Upper lobe of left lung (tissue), 4 donors: ENCODE measurements around the gene PCCA.

Experiments used
- EP300 ChIP-seq, 4 donors: sonication (generic); formaldehyde crosslinking; IDR thresholded peaks; one replicate each; pipeline ENCODE4 v1.5.1; 2017; ENCODE audit warnings: antibody characterized with exemption in 4 of 4, control low read depth in 2 of 4
- POLR2A ChIP-seq, 4 donors: fragments of 450-650 bp; IDR thresholded peaks; one replicate each; pipeline ENCODE4 v1.5.1; 2016 to 2017; ENCODE audit warnings: antibody characterized with exemption in 4 of 4, mild to moderate bottlenecking in 2 of 4
- POLR2AphosphoS5 ChIP-seq, 2 donors: sonication (generic); formaldehyde crosslinking; IDR thresholded peaks; one replicate each; pipeline ENCODE4 v1.5.1; 2017; ENCODE audit warnings: antibody characterized with exemption in 2 of 2
- TF ChIP-seq, protein P1 (sequence below), 6 experiments: fragments of 450-650 bp in 4 of 6; fragments of 200-600 bp in 2 of 6; sonication (generic) in 2 of 6; IDR thresholded peaks; one replicate each; pipeline ENCODE4 v1.5.1; 2016 to 2019; ENCODE audit warnings: antibody characterized with exemption in 6 of 6

DNA sequence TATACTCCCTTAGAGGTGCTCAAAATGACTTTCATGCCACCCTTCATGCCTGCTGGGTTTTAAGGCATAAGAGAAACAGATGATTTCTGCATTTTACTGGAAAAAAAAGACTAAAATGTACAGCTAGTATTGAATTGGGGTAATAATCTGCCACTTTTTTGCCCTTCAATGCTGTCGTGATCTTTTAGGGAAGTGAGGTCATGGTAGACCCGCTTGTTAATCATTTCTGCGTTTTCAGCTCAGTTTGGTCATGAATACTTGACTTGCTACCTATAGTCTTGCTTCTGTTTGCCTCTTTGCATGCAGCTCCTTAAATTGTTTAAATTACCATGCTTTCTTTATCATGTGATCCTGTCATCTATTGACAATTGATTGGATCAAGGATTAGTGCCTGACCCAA is 90.4 kb downstream of the PCCA start:
- TF ChIP-seq, protein P1, sequence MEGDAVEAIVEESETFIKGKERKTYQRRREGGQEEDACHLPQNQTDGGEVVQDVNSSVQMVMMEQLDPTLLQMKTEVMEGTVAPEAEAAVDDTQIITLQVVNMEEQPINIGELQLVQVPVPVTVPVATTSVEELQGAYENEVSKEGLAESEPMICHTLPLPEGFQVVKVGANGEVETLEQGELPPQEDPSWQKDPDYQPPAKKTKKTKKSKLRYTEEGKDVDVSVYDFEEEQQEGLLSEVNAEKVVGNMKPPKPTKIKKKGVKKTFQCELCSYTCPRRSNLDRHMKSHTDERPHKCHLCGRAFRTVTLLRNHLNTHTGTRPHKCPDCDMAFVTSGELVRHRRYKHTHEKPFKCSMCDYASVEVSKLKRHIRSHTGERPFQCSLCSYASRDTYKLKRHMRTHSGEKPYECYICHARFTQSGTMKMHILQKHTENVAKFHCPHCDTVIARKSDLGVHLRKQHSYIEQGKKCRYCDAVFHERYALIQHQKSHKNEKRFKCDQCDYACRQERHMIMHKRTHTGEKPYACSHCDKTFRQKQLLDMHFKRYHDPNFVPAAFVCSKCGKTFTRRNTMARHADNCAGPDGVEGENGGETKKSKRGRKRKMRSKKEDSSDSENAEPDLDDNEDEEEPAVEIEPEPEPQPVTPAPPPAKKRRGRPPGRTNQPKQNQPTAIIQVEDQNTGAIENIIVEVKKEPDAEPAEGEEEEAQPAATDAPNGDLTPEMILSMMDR (IDR thresholded peaks at IDR 0.05), result no peak
- TF ChIP-seq POLR2A (IDR thresholded peaks at IDR 0.05) (no peak), POLR2AphosphoS5 (IDR thresholded peaks at IDR 0.05) (no peak), EP300 (IDR thresholded peaks at IDR 0.05) (no peak)
